ENCODE measurements around the gene SERPINB3.
"Not testable (repeated sequence)": the region's sequence is repeated elsewhere in the genome, so short reads cannot be mapped to it uniquely, and the experiment has no call there.

SERPINB3 gene

GRCh38 chr18:63648241-63648640, 13.5 kb downstream of the SERPINB3 start:
- TF ChIP-seq CTCF (conservative IDR thresholded peaks at IDR 0.05; ENCODE audit: control insufficient read depth, insufficient read depth, low read depth, low read length) = no peak
- H3K4me3 ChIP-seq (ENCODE audit: control insufficient read depth, low read depth, low read length) = no peak overlapping the region
- peak; percentile 71 for DNase-seq (ENCODE audit: low read depth)

DNA sequence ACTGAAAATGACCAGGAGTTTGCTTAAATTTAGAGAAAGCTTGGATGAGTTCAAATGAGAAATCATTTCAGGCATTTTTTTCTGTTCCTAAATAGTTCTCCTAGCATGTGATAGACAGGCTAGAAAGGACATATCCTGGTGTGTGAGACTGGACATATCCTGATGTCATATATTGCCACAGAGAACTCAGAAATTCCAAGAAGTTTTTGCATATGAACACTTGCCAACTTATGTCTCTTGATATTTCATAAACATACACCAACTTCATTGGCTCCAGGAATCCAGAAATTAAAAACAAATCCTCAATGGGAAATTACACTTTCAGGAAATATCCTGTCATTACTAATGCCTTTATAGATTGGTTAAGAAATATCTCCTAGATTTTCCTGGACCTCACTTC, 14.8 kb downstream of the SERPINB3 start:
- no peak overlapping the region for H3K4me3 ChIP-seq (ENCODE audit: control insufficient read depth, low read depth, low read length)
- DNase-seq (ENCODE audit: low read depth) = peak; percentile 19
- no peak for TF ChIP-seq CTCF (conservative IDR thresholded peaks at IDR 0.05; ENCODE audit: control insufficient read depth, insufficient read depth, low read depth, low read length)

DNA sequence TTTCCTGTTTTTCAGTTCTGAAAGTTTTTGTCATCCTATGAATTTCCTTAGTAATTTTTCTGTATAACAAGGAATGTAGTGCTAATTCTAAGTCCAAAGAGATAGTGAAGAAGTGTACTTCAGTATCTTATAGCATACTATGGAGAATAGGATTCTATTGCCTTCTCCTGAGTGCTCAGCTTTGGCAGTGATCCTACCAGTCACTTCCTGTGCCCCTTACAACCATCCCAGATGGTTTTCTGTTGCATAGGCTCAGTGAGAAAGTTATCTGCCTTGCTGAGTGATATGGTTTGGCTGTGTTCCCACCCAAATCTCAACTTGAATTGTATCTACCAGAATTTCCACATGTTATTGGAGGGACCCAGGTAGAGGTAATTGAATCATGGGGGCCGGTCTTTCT, 17.0 kb downstream of the SERPINB3 start:
- not testable (repeated sequence) for H3K4me3 ChIP-seq (ENCODE audit: control insufficient read depth, low read depth, low read length); DNase-seq (ENCODE audit: low read depth)

DNA sequence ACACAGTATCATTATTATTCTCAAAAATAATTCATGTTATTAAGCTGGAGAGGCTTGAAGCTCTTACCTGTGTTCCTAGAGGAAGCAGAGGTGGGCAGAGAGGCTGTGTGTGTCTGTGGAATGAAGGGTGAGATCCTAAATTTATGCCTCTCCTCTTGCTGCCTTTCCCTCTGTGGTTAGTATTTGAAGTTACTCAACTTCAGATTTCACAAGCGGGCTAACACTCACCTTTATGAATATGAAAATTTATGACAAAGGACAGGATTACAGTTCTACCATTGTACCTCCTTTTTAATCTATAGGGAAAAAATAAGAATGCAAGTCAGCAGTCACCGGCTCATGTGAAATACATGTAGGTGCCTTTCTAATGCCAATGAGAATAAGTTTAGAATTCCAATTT, 17.6 kb downstream of the SERPINB3 start, which contains the start of gene SERPINB4:
TSS of gene SERPINB4 (minus strand) at position 115 of the 400 bp plus-strand sequence. CDS start 679 bp downstream, outside the sequence.
- H3K4me3 ChIP-seq (ENCODE audit: control insufficient read depth, low read depth, low read length); DNase-seq (ENCODE audit: low read depth): not testable (repeated sequence)

GRCh38 chr18:63642668-63643356, 18.9 kb downstream of the SERPINB3 start:
- DNase-seq (ENCODE audit: low read depth) = peak; percentile 29
- not testable (repeated sequence) for H3K4me3 ChIP-seq (ENCODE audit: control insufficient read depth, low read depth, low read length)

DNA sequence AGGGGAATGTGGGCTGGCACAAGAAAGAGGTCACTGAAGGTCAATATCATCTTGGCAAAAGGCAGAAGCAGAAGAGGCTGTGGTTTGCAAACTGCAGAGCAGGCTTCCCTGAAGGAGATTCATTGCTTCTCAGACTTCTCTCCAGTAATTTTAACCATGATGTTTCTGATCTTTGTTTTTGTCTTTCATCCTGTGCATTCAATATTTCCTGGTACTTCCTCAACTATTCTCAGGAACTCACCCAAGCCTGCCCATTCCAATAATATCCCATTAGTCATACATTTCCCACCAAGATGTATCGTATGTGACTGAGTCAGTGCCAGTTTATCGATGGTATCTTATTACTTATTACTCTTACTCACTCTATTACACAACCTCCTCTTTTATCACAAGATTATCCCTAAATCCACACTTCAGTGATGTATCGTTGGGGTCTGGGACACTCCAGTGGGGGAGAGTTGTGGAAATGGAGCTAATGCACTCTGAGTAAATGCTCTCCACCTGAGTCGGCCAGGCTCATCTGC, 20.5 kb downstream of the SERPINB3 start:
- H3K4me3 ChIP-seq (ENCODE audit: control insufficient read depth, low read depth, low read length) = not testable (repeated sequence)
- peak; percentile 59 for DNase-seq (ENCODE audit: low read depth)

DNA sequence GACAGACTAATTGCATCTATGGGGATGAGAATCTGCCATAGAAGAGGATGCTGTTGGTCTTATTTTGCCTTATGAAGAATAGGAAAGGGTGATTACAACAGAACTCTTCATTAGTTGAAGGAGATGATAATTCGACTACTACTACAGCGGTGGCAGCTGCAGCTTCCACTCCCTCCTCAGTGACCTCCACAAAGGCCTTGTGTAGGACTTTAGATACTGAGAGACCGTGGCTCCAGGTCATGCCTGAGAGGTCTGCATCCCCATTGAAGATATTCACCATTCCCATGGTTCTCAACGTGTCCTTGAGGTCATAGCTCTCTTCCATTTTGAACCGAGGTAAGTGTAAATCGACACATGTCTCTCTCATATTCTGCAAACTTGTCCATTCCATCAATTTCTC, 24.0 kb downstream of the SERPINB3 start:
- H3K4me3 ChIP-seq (ENCODE audit: control insufficient read depth, low read depth, low read length) = no peak overlapping the region
- no peak for TF ChIP-seq CTCF (conservative IDR thresholded peaks at IDR 0.05; ENCODE audit: control insufficient read depth, insufficient read depth, low read depth, low read length)
- no peak for DNase-seq (ENCODE audit: low read depth)

- no peak overlapping the region for H3K4me3 ChIP-seq (ENCODE audit: control insufficient read depth, low read depth, low read length)
- no peak for TF ChIP-seq CTCF (conservative IDR thresholded peaks at IDR 0.05; ENCODE audit: control insufficient read depth, insufficient read depth, low read depth, low read length)
- no peak for DNase-seq (ENCODE audit: low read depth)
Observed at GRCh38 chr18:63627819-63628218, 33.9 kb downstream of the SERPINB3 start.

- H3K4me3 ChIP-seq (ENCODE audit: control insufficient read depth, low read depth, low read length) = no peak overlapping the region
- no peak for TF ChIP-seq CTCF (conservative IDR thresholded peaks at IDR 0.05; ENCODE audit: control insufficient read depth, insufficient read depth, low read depth, low read length)
- DNase-seq (ENCODE audit: low read depth) = no peak
Observed at GRCh38 chr18:63626431-63626830, 35.3 kb downstream of the SERPINB3 start.

All from fibroblast of mammary gland (primary cell).